Tongue (tissue), 3 donors: Measurements from ENCODE around the gene RCOR2. TPM values are rescaled to one million over a fixed set of nuclear protein-coding genes. Genes with fewer than 3 reads are reported as not detected.
"Not testable (repeated sequence)": the region's sequence is repeated elsewhere in the genome, so short reads cannot be mapped to it uniquely, and the experiment has no call there.

Source experiments
- DNase-seq: peaks from one replicate; pipeline ENCODE4 v3.0.0-alpha.2; 2015
- small RNA-seq: library from RNA; depleted of rRNA; stranded (forward); fragments of <200 nt; gene quantifications from one replicate; pipeline ENCODE3, GENCODE V24; 2014; ENCODE audit warnings: low replicate concordance
- total RNA-seq: library from RNA; depleted of rRNA; stranded (reverse); fragments of >200 nt; gene quantifications from one replicate; pipeline ENCODE4 v1.2.3, GENCODE V29; 2014

Gene RCOR2
- total RNA-seq, 1 donor from 2014 or later: 3.0 TPM

DNA sequence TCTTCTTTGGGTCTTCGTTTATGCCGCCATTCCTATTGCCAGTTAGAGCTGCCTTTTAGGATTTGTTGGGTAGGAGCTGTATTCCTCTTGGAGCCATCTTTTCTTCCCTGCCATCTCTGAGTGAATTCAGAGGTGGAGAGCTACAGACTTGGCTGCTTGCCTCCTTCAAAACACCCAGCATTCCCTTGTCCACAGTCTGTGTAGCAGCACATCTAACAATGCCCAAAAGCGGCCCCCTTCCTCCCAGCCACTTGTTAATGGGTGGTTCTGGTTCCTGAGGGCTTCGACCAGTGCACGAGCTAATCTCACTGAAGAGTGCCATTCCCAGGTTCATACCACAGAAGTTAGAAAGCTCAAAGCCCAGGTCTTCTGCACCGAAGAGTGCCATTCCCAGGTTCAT is 40.3 kb downstream of the RCOR2 start:
- no peak for DNase-seq

DNA sequence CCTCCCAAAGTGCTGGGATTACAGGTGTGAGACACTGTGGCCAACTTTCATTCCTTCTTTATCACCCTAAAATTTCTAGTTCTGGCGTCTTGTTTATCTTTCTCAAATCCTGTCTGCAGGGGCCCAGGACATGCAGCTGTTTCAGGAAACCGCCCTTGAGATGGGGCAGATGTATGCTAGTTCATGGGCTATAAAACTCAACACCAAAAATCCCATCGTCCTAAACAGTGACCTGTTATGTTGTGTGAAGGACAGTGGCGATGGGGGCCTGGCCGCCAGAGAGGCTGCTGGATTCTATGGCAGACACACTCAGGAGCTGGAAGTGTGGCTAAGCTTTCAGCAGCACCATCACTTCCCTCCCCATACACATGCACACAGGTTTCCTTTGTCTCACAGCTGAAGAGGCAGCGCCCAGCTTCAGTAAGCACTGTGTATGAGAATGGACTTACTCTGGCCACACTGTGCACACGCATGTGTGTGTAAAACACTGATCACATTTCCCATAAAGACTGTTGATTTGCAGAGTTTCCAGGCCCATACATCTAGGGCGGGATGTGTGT is 41.4 kb downstream of the RCOR2 start:
- no peak for DNase-seq

DNA sequence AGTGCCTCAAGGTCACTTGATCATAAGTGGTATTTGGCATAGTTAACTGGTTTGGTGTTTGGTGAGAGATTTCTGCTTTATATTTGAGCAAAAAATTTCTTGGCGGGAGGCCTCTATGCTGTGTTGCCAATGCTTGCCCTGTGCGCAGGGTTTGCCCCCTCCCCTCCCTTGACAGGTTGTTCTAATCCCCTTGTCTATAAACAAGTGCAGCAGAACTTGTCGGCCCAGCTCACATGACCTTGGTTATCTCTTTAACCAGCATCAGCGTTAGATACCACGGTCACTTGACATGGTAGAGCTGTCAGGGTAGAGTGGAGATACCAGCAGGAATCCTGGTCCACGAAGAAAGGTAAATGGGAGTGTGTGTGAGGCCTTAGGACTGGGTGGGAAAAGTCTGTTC is 42.5 kb downstream of the RCOR2 start:
- DNase-seq: no peak

DNA sequence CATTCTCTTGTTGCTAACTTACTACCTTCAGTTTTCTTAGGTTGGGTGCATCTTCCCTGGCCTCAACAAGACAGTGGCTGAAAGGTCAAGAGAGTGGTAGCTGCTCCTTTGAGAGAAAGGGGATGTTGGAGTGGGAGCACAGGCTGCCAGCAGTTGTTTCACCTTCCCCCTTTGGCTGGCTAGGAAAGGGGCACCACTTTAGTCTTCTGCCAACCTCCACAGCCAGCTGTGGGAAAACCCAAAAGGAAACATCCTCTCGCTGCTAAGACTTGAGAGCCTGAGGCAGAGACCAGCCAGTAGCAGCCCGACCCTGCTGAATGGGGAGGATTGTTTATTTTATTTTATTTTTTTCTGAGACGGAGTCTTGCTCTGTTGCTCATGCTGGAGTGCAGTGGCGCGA is 43.7 kb downstream of the RCOR2 start:
- no peak for DNase-seq

DNA sequence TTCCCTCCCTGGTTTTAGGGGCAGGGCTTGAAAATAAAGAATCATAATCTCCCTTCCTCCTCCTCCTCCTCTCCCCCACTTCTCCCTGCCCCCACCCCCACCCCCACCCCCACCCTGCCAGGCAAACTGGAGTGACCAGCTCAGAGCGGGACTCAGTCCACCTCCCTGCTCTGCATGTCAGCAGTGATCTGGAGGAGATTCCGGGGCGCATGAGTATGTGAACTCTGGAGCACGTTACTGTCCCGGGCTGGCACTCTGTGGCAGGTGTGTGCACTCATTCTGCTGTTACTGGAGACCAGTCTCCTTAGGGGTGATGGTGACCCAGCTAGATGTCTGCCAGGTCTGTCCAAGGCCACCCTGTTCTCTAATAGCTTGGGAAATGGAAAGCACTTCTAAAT is 44.2 kb downstream of the RCOR2 start:
- no peak for DNase-seq

DNA sequence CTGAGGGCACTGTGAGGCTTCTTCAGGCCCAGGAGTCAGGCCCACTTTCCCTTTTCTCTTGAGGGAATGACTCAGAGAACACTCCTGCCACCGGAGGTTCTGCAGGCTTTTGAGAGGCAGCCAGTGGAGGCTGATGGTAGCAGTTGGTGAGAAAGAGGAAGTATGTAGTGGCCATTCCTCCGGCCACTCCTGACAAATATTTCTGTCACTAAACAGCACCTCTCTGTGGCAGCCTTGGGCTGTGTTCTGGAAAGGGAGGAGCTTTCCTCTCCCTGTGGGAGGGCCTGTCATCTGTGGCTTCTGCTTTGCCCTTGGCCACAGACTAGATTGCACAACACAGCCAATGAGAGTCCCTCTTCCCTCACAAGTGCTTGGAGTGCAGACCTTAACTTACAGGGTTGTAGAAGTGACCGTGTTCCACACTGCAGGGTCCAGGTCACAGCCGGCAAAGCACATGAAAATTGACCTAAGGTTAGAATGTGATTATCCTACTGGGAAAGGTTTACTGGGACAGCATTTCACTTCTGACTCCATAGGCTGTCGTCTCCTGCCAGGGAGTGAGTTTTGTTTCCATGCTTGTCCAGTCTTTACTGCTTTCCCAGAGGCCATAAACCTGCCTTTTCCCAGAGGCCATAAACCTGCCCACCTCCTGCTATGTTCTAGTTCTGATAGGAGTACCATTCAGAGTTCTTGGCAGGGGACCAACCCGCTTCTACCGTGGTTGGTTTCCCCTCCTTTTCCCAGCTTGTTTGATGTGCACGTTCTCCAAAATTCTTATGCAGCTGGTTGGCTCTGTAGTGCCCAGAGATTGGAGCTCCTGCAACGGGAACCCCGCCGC is 44.8 kb downstream of the RCOR2 start:
- peak; percentile 78 for DNase-seq

DNA sequence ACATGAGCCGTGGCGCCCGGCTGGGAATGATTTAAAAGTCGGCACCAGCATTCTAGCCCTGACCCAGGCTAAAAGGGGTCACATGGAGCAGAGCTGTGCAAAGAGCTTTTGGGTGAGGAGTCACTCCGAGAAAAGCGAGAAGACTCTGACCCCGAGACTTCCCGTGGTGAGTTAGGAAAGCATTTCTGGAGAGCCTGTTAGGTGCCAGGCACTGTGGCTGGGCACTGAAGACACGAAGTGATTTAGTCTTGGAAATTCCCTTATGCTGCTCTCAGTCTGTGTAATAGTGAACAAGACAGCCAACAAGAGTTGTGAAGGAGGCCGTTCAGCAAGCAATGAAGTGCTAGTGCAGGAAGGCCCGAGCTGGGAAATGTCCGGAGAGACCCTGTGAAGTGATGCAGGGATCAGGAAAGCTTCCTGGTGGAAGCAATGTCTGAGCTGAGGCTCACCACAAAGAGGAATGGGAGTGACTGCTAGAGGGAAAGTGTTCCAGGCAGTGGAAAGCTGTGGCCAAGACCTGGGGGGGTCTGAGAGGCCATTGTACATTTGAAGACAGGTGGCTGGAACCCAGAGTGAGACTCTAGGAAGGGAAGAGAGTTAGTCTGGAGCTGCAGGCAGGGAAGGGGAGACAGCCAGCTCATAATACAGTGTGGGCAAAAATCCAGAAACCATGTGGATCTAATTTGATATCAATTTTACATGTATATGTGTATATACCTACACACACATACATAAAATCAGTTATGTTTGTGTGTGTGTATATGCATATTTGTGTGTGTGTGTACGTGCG is 46.4 kb downstream of the RCOR2 start:
- no peak for DNase-seq

DNA sequence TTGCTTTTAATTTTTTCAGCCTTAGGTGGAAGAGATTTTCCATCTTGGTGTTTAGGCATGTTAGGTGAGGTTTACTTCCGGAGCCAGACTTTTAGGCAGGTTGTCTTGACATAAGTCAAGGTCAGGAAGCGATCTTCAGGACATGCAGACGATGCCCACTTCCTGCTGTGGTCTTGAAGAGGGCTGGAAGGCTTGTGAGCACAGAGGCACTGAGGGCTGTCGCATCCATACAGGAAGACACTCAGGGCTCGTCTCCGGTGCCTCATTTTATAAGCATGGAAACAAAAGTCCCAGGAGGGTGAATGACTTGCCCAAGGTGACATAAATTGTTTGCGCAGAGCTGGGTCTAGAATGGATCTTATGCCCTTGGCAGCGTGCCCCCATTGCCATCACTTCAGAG is 47.3 kb downstream of the RCOR2 start:
- DNase-seq: no peak

DNA sequence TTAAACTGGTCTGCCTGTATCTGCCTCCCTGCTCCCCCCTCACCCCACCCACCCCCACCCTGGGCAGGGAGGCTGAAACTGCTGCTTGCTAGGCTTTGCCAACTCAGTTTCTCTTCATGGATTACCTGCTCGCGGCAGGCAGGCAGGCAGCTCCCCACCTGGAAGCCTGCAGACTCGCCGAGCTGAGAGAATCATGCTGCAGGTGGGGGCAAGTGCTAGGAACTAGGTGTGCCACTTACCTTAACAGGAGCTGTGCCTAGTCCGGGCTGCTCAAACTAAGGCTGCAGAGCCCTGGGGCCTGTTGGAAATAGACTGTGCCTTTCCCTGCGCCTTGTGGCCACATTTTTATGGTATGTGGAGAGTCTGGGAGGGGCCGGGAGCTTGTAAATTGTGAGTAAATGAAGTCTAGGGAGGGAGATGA is 47.8 kb downstream of the RCOR2 start:
- DNase-seq: no peak

DNA sequence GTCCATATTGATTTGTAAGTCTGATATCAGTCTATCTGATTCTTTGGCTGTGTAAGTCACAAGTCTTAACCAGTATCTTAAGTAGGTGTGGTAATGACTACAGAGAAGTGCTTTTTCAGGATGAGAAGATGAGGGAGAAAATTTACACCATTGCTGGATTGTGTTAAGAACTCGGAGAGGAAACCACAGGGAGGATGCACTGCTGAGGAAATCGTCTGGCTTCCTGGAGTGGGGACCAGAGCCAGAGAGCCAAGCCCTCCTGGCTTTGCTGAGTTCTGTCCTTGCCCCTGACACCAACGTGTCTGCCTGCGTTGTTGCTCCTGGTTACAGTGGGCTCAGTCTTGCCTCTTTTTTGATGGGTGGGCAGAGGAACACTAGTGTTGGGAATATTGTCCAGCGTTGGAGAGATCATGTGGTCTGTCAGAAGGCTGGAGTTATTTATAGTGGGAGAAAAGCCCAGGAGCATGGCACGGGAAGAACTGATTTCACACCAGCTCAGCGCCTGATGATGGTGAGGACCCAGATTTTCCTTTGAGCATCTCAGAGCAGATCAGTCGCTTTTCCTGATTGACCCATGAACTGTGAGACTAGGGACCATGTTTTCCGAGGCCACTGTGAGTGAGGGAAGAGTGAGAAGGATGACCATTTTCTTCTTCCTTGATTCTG is 48.4 kb downstream of the RCOR2 start:
- DNase-seq: no peak

DNA sequence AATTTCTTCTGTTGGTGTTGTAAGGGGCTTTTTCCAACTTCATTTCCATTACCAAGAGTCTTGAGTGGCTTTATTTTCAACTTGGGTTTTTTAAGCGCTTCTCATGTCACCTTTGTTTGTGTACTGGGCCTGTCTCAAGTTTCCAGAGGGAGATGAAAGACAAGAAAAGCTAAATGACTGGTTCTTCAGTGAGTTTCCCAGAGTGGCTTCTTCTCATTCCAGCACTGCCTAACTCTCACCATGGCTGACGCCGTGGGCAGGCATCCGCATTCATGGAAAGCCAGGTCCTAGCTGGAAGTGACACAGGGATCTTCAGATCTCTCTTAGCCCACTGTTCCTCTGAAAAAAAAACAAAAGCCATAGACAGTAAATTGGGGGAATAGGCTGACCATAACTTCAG is 49.5 kb downstream of the RCOR2 start:
- no peak for DNase-seq

DNA sequence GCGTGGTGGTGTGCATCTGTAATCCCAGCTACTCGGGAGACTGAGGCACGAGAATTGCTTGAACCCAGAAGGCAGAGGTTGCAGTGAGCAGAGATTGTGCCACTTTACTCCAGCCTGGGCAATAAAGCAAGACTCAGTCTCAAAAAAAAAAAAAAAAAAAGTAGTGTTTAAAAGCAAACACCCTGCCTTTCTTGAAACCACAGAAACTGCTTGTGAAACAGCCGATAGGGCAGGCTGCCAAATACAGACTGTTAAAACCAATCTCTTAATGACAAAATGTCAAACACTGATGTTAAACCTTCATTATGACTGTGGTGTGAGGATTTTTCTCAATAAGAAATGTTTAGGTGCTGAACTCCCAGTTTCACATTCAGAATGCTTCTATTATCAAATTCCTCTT is 50.8 kb downstream of the RCOR2 start:
- DNase-seq: no peak

DNA sequence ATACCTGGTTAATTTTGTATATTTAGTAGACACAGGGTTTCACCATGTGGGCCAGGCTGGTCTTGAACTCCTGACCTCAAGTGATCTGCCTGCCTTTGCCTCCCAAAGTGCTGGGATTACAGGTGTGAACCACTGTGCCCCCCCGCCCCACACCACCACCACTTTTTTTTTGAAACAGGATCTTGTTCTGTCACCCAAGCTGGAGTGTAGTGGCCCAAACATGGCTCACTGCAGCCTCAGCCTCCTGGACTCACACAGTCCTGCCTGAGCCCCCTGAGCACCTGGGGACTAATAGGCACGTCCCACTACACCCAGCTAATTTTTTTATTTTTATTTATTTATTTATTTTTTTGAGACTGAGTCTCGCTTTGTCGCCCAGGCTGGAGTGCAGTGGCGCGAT is 53.3 kb downstream of the RCOR2 start:
- not testable (repeated sequence) for DNase-seq

DNA sequence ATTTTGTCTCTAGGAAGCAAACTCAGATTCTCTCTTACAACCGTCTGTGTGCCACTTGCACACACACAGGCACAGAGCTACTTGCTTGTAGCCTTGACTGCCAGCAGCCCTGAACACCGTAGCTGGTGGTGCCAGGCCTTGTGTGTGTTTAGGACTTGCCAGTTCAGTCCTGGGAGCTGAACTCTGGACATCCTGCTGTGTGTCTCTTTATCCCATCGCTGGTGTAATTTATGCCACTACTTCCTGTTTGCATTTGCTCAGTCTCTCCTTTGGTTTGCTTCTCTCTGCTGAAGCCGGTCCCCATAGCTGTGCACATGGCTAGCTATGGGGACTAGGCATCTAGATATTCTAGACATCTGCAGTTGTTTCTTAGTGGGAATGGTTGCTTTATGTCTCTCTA is 54.0 kb downstream of the RCOR2 start:
- DNase-seq: no peak

Small RNA genes lying within 50 kb of the gene (small RNA-seq; reads per million reads assigned to genes)
- not detected for gene RNU6-1306P

Other genes starting within 250 kb of the RCOR2 start
- gene ATL3, start 245.8 kb downstream of the RCOR2 start, total RNA-seq: 67.5 TPM
- 46.1 TPM for gene RTN3, start 235.7 kb downstream of the RCOR2 start, total RNA-seq
- gene ZFTA, start 148.4 kb downstream of the RCOR2 start, total RNA-seq: 33.7 TPM
- 11.9 TPM for gene SPINDOC, start 103.7 kb downstream of the RCOR2 start, total RNA-seq
- 18.2 TPM for gene MARK2, start 78.1 kb downstream of the RCOR2 start, total RNA-seq
- 12.1 TPM for gene NAA40, start 21.8 kb upstream of the RCOR2 start, total RNA-seq
- 544 TPM for gene COX8A, start 57.5 kb upstream of the RCOR2 start, total RNA-seq
- gene OTUB1, start 69.3 kb upstream of the RCOR2 start, total RNA-seq: 44.0 TPM
- gene FLRT1, start 118.8 kb upstream of the RCOR2 start, total RNA-seq: 3.7 TPM
- gene MACROD1, start 248.9 kb upstream of the RCOR2 start, total RNA-seq: 58.8 TPM